ENCODE data around the gene TYRO3. TPM values are rescaled to one million over a fixed set of nuclear protein-coding genes. Genes with fewer than 3 reads are reported as not detected.

TYRO3 gene
- total RNA-seq, 2 donors from 2014 or later = 4.1 to 8.5 TPM

GRCh38 chr15:41545218-41545617 lies 13.8 kb upstream of the TYRO3 start:
- peaks cover 0 to 12% of the 10 kb centered on the region in 2 donors for H3K4me1 ChIP-seq
- DNase-seq (ENCODE audit: low spot score) = no peak

GRCh38 chr15:41546851-41547786 lies 11.9 kb upstream of the TYRO3 start:
- H3K27ac ChIP-seq = no peak overlapping the region
- no peak for DNase-seq (ENCODE audit: low spot score)
- no peaks in the 10 kb centered on the region for H3K27me3 ChIP-seq
- no peaks in the 10 kb centered on the region for H3K9me3 ChIP-seq
- H3K4me1 ChIP-seq = peaks cover 0 to 12% of the 10 kb centered on the region in 2 donors
- no peaks in the 10 kb centered on the region for H3K36me3 ChIP-seq
- H3K4me3 ChIP-seq = no peak overlapping the region
- TF ChIP-seq CTCF (IDR thresholded peaks at IDR 0.05) = no peak

More at GRCh38 chr15:41545218-41545617, 13.8 kb upstream of the TYRO3 start:
- H3K9me3 ChIP-seq = no peaks in the 10 kb centered on the region
- H3K27ac ChIP-seq = no peak overlapping the region
- no peaks in the 10 kb centered on the region for H3K36me3 ChIP-seq
- H3K27me3 ChIP-seq = no peaks in the 10 kb centered on the region
- TF ChIP-seq CTCF (IDR thresholded peaks at IDR 0.05) = no peak
- no peak overlapping the region for H3K4me3 ChIP-seq

GRCh38 chr15:41550066-41550775 lies 8.8 kb upstream of the TYRO3 start:
- Histone ChIP-seq H3K27me3 (no peaks in the 10 kb centered on the region), H3K27ac (no peak overlapping the region), H3K9me3 (no peaks in the 10 kb centered on the region), H3K4me1 (no peaks in the 10 kb centered on the region), H3K4me3 (no peak overlapping the region), H3K36me3 (no peaks in the 10 kb centered on the region)
- no peak for TF ChIP-seq CTCF (IDR thresholded peaks at IDR 0.05)
- DNase-seq (ENCODE audit: low spot score) = no peak

GRCh38 chr15:41553731-41554130 lies 5.3 kb upstream of the TYRO3 start:
- DNase-seq (ENCODE audit: low spot score) = no peak
- no peak for TF ChIP-seq CTCF (IDR thresholded peaks at IDR 0.05)
- Histone ChIP-seq H3K4me1 (peaks cover 0 to 13% of the 10 kb centered on the region in 2 donors), H3K4me3 (no peak overlapping the region), H3K36me3 (no peaks in the 10 kb centered on the region), H3K27ac (no peak overlapping the region), H3K27me3 (no peaks in the 10 kb centered on the region), H3K9me3 (no peaks in the 10 kb centered on the region)

GRCh38 chr15:41554343-41554742 lies 4.7 kb upstream of the TYRO3 start:
- Histone ChIP-seq H3K27me3 (no peaks in the 10 kb centered on the region), H3K9me3 (no peaks in the 10 kb centered on the region), H3K27ac (no peak overlapping the region), H3K4me3 (no peak overlapping the region), H3K4me1 (peaks cover 0 to 13% of the 10 kb centered on the region in 2 donors), H3K36me3 (no peaks in the 10 kb centered on the region)
- TF ChIP-seq CTCF (IDR thresholded peaks at IDR 0.05) = no peak
- DNase-seq (ENCODE audit: low spot score) = no peak
